CD4-positive, alpha-beta T cell treated with Interleukin-4 for 4 hours (primary cell): ENCODE measurements around the gene C20orf144.
A peak's percentile ranks its signal among the peaks of the same experiment; 100 is the strongest.

ENCODE experiments used
- DNase-seq: peaks from one replicate; pipeline ENCODE4 v3.0.0-alpha.2; 2020

The C20orf144 gene

GRCh38 chr20:33650111-33650752, 11.9 kb upstream of the C20orf144 start:
- no peak for DNase-seq

GRCh38 chr20:33650753-33651561, 11.2 kb upstream of the C20orf144 start:
- no peak for DNase-seq

- DNase-seq: no peak
Measured at GRCh38 chr20:33651562-33652048, 10.5 kb upstream of the C20orf144 start.

- DNase-seq: peak; percentile 33
Measured at GRCh38 chr20:33653218-33653899, 8.8 kb upstream of the C20orf144 start.

- DNase-seq: no peak
Measured at GRCh38 chr20:33653900-33654596, 8.1 kb upstream of the C20orf144 start.

- no peak for DNase-seq
Measured at GRCh38 chr20:33654680-33655161, 7.4 kb upstream of the C20orf144 start.

GRCh38 chr20:33655164-33655563, 7.0 kb upstream of the C20orf144 start:
- DNase-seq: no peak

- no peak for DNase-seq
Measured at GRCh38 chr20:33656010-33656782, 5.9 kb upstream of the C20orf144 start.

GRCh38 chr20:33656783-33657703, 5.1 kb upstream of the C20orf144 start:
- no peak for DNase-seq

- DNase-seq: no peak
Measured at GRCh38 chr20:33657704-33658095, 4.4 kb upstream of the C20orf144 start.

GRCh38 chr20:33658510-33658909, 3.6 kb upstream of the C20orf144 start:
- no peak for DNase-seq

- no peak for DNase-seq
Measured at GRCh38 chr20:33658929-33659328, 3.2 kb upstream of the C20orf144 start.

GRCh38 chr20:33659341-33660034, 2.6 kb upstream of the C20orf144 start:
- no peak for DNase-seq

GRCh38 chr20:33660035-33660684, 2.0 kb upstream of the C20orf144 start:
- no peak for DNase-seq

GRCh38 chr20:33660685-33661058, 1.5 kb upstream of the C20orf144 start:
- DNase-seq: no peak

GRCh38 chr20:33663161-33664084, 1.3 kb downstream of the C20orf144 start:
- DNase-seq: peak; percentile 81

- DNase-seq: no peak
Measured at GRCh38 chr20:33664085-33664761, 2.1 kb downstream of the C20orf144 start.

GRCh38 chr20:33664762-33665144, 2.6 kb downstream of the C20orf144 start:
- no peak for DNase-seq
